Prostate gland (tissue), 2 donors: ENCODE measurements around the gene CFAP100. TPM values are rescaled to one million over a fixed set of nuclear protein-coding genes. Genes with fewer than 3 reads are reported as not detected.

Experiments used
- DNase-seq: peaks from one replicate; pipeline ENCODE4 v3.0.0-alpha.2; 2019; ENCODE audit warnings: low spot score
- H3K27ac ChIP-seq, 2 donors: fragments of 200-600 bp; sonication (generic); 2 replicates each; pipeline ENCODE4 v1.5.1; 2017 to 2019
- H3K27me3 ChIP-seq: fragments of 200-600 bp; sonication (generic); replicated peaks from 2 replicates; pipeline ENCODE4 v1.5.1; 2019; ENCODE audit not compliant: insufficient read depth
- H3K36me3 ChIP-seq, 2 donors: fragments of 200-600 bp; sonication (generic); 1 replicate in 1 of 2; 2 replicates in 1 of 2; pipeline versions ENCODE4 v1.5.1 to v1.8.1; 2017 to 2019
- H3K4me1 ChIP-seq: fragments of 200-600 bp; sonication (generic); replicated peaks from 2 replicates; pipeline ENCODE4 v1.5.1; 2019
- H3K4me3 ChIP-seq, 2 donors: fragments of 200-600 bp; sonication (generic); 2 replicates each; pipeline ENCODE4 v1.5.1; 2017 to 2019
- H3K9me3 ChIP-seq: fragments of 200-600 bp; sonication (generic); 2 replicates; pipeline ENCODE4 v1.5.1; 2017
- POLR2A ChIP-seq: fragments of 450-650 bp; IDR thresholded peaks from one replicate; pipeline ENCODE4 v1.6.1; 2016; ENCODE audit warnings: antibody characterized with exemption, mild to moderate bottlenecking
- POLR2AphosphoS5 ChIP-seq: sonication (generic); formaldehyde crosslinking; IDR thresholded peaks from one replicate; pipeline ENCODE4 v1.6.1; 2017; ENCODE audit warnings: antibody characterized with exemption
- WGBS: methylation state at CpG from one replicate; pipeline ENCODE4 v1.1.5; 2018; 5-methylcytosine and 5-hydroxymethylcytosine counted together
- intact Hi-C: fragments of 100-400 bp; cut with DNase I; formaldehyde crosslinking; loops from one replicate; pipeline ENCODE4 v1.14.2; 2022
- total RNA-seq, 2 donors: library from RNA; depleted of rRNA; stranded (reverse); fragments of >200 nt; gene quantifications; one replicate each; pipeline ENCODE4 v1.1.0, GENCODE V29; 2016
- TF ChIP-seq, protein P1 (sequence below), 4 experiments: fragments of 200-600 bp in 2 of 4; fragments of 450-650 bp in 2 of 4; sonication (generic) in 2 of 4; IDR thresholded peaks; 1 replicate in 3 of 4; 2 replicates in 1 of 4; pipeline ENCODE4 v1.5.1; 2016 to 2019; ENCODE audit warnings: antibody characterized with exemption in 4 of 4, mild to moderate bottlenecking in 2 of 4, moderate library complexity in 2 of 4

Gene CFAP100
- total RNA-seq, 2 donors from 2014 or later, result 2.3 TPM; not detected in 1

DNA sequence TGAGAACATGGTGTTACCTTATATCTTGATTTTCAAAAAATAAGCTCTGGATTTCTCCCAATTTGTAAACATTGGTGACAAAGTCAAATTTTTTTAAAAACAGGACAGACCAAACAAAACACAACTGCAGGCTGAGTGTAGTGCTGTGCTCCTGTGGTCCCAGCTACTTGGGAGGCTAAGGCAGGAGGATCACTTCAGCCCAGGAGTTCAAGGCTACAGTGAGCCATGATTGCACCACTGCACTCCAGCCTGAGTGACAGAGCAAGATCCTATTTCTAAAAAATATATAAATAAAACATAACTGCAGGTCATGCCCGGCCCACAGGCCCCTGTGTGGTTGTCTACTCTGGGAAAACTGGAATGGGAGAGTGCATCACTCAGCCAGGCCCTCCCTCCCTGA is 84.9 kb downstream of the CFAP100 start:
- no peaks in the 10 kb centered on the region for H3K4me1 ChIP-seq
- H3K36me3 ChIP-seq, result no peaks in the 10 kb centered on the region
- WGBS, result 100% methylated on average over 1 of the region's 1 CpG
- no peak overlapping the region for H3K4me3 ChIP-seq
- H3K27me3 ChIP-seq, result no peaks in the 10 kb centered on the region
- no peaks in the 10 kb centered on the region for H3K9me3 ChIP-seq
- no peak for DNase-seq
- no peak for TF ChIP-seq POLR2AphosphoS5
- TF ChIP-seq, protein P1, sequence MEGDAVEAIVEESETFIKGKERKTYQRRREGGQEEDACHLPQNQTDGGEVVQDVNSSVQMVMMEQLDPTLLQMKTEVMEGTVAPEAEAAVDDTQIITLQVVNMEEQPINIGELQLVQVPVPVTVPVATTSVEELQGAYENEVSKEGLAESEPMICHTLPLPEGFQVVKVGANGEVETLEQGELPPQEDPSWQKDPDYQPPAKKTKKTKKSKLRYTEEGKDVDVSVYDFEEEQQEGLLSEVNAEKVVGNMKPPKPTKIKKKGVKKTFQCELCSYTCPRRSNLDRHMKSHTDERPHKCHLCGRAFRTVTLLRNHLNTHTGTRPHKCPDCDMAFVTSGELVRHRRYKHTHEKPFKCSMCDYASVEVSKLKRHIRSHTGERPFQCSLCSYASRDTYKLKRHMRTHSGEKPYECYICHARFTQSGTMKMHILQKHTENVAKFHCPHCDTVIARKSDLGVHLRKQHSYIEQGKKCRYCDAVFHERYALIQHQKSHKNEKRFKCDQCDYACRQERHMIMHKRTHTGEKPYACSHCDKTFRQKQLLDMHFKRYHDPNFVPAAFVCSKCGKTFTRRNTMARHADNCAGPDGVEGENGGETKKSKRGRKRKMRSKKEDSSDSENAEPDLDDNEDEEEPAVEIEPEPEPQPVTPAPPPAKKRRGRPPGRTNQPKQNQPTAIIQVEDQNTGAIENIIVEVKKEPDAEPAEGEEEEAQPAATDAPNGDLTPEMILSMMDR (IDR thresholded peaks at IDR 0.05), result no peak
- no peak for TF ChIP-seq POLR2A
- intact Hi-C loops, result no loop called here
- no peak overlapping the region for H3K27ac ChIP-seq

DNA sequence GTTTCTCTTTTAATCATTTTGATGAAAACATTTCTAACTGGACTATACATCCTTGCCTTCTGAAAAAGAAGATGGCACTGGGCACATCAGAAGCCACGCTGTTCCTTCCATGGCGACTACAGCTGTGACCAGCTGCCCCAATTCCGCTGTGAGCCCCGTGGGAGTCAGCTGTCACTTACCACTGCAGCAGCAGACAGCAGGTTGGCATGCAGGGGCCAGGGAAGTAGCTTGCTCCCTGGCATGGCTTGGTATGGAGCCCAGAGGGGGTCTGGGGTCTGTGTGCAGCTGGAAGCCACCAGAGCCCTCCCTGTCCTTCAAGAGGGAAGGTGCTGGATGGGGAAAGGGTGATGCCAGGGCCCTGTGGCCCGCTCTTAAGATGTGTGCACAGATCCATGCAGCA is 85.5 kb downstream of the CFAP100 start:
- DNase-seq, result no peak
- Histone ChIP-seq H3K4me3 (no peak overlapping the region), H3K27me3 (no peaks in the 10 kb centered on the region), H3K4me1 (no peaks in the 10 kb centered on the region), H3K9me3 (no peaks in the 10 kb centered on the region), H3K27ac (no peak overlapping the region), H3K36me3 (no peaks in the 10 kb centered on the region)
- intact Hi-C loops, result no loop called here
- no peak for TF ChIP-seq POLR2A
- no peak for TF ChIP-seq POLR2AphosphoS5
- TF ChIP-seq, protein P1 (IDR thresholded peaks at IDR 0.05), result no peak
- WGBS, result 89% methylated on average over 5 of the region's 5 CpGs

DNA sequence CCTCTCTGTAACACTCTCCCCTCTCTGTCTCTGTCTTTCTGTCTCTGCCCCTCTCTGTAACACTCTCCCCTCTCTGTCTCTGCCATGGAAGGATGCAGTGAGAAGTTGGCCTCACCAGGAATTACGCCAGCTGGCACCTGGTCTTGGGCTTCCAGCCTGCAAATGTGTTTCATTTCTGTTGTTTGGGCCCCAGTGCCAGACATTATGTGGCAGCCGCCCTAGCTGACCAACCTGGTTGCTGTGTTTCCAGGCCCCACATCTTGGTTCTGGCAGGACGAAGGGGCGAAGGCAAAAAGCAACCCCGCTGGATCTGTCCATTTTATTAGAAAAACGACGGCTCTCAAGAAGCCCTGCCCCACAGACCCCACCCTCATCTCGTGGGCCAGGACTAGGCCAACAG is 86.2 kb downstream of the CFAP100 start:
- Histone ChIP-seq H3K4me1 (no peaks in the 10 kb centered on the region), H3K27me3 (no peaks in the 10 kb centered on the region), H3K36me3 (no peaks in the 10 kb centered on the region), H3K9me3 (no peaks in the 10 kb centered on the region), H3K4me3 (no peak overlapping the region), H3K27ac (no peak overlapping the region)
- intact Hi-C loops, result no loop called here
- TF ChIP-seq POLR2A (no peak), POLR2AphosphoS5 (no peak)
- TF ChIP-seq, protein P1 (IDR thresholded peaks at IDR 0.05), result no peak
- WGBS, result 51% methylated on average over 8 of the region's 8 CpGs
- DNase-seq, result no peak

DNA sequence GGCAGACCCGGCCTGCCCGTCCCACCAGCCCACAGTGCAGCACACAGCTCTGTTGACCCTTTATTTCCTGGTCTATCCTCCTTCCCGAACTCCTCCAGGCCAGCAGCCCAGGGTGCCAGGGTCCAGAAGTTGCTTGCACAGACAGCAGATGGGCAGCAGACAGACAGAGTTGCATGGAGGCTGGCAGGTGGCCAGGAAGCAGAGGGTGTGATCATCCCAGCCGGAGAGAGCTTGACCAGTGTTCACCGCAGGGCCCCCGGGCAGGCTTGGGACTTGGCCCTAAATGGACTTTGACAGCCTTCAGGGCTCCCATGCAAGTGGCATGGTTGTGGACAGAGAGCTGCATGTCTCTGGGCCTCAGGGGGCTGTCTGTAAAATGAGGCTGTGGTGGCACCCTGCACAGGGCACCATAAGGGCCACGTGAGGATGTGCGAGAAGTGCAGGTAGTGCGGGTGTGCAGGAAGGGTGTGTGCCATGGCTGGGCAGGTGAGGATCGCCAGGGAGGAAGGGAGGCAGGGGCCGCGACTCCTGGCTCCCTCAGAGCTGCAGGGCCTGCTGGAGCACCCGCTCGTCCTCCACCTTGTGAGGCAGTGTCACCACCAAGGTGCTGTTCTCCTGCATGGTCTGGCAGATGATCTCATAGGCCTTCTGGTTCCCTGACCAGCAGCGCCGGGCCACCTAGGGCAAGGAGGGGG is 87.2 kb downstream of the CFAP100 start:
- no peaks in the 10 kb centered on the region for H3K27me3 ChIP-seq
- intact Hi-C loops, result no loop called here
- H3K27ac ChIP-seq, result no peak overlapping the region
- no peak overlapping the region for H3K4me3 ChIP-seq
- no peak for DNase-seq
- H3K36me3 ChIP-seq, result no peaks in the 10 kb centered on the region
- 88% methylated on average over 16 of the region's 16 CpGs for WGBS
- H3K9me3 ChIP-seq, result no peaks in the 10 kb centered on the region
- TF ChIP-seq, protein P1 (IDR thresholded peaks at IDR 0.05), result no peak
- TF ChIP-seq POLR2AphosphoS5 (no peak), POLR2A (no peak)
- no peaks in the 10 kb centered on the region for H3K4me1 ChIP-seq
